ENCODE measurements around the gene THSD4.
"Not testable (repeated sequence)": the region's sequence is repeated elsewhere in the genome, so short reads cannot be mapped to it uniquely, and the experiment has no call there.

THSD4 gene

GRCh38 chr15:71393383-71393782, 278.1 kb downstream of the THSD4 start:
- no peak for DNase-seq

- no peak for DNase-seq
Observed at GRCh38 chr15:71396536-71397125, 281.4 kb downstream of the THSD4 start.

GRCh38 chr15:71397377-71397776, 282.1 kb downstream of the THSD4 start:
- no peak for DNase-seq

- DNase-seq: no peak
Observed at GRCh38 chr15:71400294-71400693, 285.0 kb downstream of the THSD4 start.

GRCh38 chr15:71401728-71402127, 286.5 kb downstream of the THSD4 start:
- not testable (repeated sequence) for DNase-seq

- no peak for DNase-seq
Observed at GRCh38 chr15:71409541-71409940, 294.3 kb downstream of the THSD4 start.

- no peak for DNase-seq
Observed at GRCh38 chr15:71410347-71410746, 295.1 kb downstream of the THSD4 start.

GRCh38 chr15:71411538-71412482, 296.5 kb downstream of the THSD4 start:
- no peak for DNase-seq

GRCh38 chr15:71413419-71413818, 298.1 kb downstream of the THSD4 start:
- DNase-seq: no peak

GRCh38 chr15:71414853-71415252, 299.6 kb downstream of the THSD4 start:
- no peak for DNase-seq

GRCh38 chr15:71422530-71423259, 307.4 kb downstream of the THSD4 start:
- DNase-seq: no peak

GRCh38 chr15:71424765-71425164, 309.5 kb downstream of the THSD4 start:
- DNase-seq: no peak

- DNase-seq: no peak
Observed at GRCh38 chr15:71425388-71425787, 310.1 kb downstream of the THSD4 start.

- no peak for DNase-seq
Observed at GRCh38 chr15:71426792-71427191, 311.5 kb downstream of the THSD4 start.

- DNase-seq: no peak
Observed at GRCh38 chr15:71430782-71431181, 315.5 kb downstream of the THSD4 start.

- DNase-seq: no peak
Observed at GRCh38 chr15:71431343-71432336, 316.4 kb downstream of the THSD4 start.

- no peak for DNase-seq
Observed at GRCh38 chr15:71433402-71433801, 318.1 kb downstream of the THSD4 start.

GRCh38 chr15:71434774-71435173, 319.5 kb downstream of the THSD4 start:
- DNase-seq: no peak

- DNase-seq: no peak
Observed at GRCh38 chr15:71435552-71435951, 320.3 kb downstream of the THSD4 start.

- DNase-seq: no peak
Observed at GRCh38 chr15:71436854-71437253, 321.6 kb downstream of the THSD4 start.

- no peak for DNase-seq
Observed at GRCh38 chr15:71437404-71437803, 322.1 kb downstream of the THSD4 start.

- DNase-seq: no peak
Observed at GRCh38 chr15:71437919-71438318, 322.6 kb downstream of the THSD4 start.
